LNCAP (cell line): ENCODE measurements around the gene FOXP1.

Experiments used
- TF ChIP-seq, protein P1 (sequence below): fragments of 450-650 bp; IDR thresholded peaks from 2 replicates; pipeline ENCODE4 v1.5.1; 2017; ENCODE audit warnings: mild to moderate bottlenecking

The FOXP1 gene

DNA sequence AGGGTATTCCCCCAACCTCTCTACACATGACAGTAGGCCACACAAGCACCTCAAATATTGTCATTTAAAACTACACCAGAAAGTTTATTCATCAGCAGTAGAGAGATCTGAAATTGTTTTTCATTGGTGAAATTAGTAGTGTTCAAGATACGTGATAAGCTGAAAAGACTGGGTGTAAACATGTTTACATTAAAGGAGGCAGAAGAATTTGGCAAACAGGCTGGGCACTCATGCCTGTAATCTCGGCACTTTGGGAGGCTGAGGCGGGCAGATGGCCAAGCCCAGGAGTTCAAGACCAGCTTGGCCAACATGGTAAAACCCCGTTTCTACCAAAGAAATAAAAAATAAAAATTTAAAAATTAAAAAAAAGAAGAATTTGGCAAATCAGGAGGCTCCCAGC, 255.6 kb downstream of the FOXP1 start:
- TF ChIP-seq, protein P1, sequence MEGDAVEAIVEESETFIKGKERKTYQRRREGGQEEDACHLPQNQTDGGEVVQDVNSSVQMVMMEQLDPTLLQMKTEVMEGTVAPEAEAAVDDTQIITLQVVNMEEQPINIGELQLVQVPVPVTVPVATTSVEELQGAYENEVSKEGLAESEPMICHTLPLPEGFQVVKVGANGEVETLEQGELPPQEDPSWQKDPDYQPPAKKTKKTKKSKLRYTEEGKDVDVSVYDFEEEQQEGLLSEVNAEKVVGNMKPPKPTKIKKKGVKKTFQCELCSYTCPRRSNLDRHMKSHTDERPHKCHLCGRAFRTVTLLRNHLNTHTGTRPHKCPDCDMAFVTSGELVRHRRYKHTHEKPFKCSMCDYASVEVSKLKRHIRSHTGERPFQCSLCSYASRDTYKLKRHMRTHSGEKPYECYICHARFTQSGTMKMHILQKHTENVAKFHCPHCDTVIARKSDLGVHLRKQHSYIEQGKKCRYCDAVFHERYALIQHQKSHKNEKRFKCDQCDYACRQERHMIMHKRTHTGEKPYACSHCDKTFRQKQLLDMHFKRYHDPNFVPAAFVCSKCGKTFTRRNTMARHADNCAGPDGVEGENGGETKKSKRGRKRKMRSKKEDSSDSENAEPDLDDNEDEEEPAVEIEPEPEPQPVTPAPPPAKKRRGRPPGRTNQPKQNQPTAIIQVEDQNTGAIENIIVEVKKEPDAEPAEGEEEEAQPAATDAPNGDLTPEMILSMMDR = no peak

DNA sequence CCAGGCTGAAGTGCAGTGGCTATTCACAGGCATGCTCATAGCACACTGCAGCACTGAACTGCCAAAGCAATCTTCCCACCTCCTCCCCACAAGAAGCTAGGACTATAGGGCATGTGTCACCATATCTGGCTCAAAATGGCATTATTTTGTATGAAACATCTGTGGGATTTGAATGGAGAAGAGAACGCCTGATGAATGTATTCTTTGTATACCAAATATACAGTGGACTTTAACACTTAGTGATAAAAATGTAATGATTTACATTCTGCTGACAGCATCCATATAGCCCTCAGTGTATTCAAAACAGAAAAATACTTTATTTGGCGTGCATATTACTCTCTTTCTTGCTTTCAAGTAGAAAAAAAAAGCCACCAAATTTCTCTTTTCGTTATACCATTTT, 257.8 kb downstream of the FOXP1 start:
- TF ChIP-seq, protein P1 = no peak

DNA sequence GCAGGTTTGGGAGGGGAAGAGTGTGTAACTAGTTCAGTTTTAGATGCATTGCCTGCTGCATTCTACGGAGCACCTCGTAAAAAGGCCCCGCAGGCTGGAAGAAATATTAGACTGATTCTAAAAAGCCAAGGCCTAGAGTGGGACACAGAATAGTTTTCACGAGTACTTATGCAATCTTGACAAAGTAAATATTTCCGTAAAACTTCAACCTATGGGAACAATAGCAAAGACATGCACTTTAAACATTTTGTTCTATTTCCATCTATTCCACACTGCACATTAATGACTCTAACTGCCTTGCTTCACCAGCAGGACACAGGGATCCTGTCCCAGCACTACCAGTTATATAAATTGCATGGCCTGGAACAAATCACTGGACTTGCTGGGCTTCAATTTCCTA, 260.0 kb downstream of the FOXP1 start:
- TF ChIP-seq, protein P1 = no peak

DNA sequence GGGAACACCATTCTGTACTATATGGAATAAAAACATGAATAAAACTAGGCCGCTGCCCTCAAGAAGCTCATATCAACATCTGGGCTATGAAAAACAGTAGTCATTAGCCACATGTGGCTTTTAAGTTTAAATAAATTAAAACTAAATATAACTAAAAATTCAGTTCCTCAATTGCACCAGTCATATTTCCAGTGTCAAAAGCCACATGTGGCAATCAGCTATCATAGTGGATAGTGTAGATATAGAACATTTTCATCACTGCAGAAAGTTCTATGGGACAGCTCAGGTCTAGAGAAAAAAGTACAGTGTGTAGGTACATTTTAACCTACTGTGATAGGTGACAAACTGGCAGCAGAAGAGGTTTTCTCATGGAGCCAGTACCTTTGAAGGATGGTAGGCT, 261.4 kb downstream of the FOXP1 start:
- TF ChIP-seq, protein P1 = no peak

DNA sequence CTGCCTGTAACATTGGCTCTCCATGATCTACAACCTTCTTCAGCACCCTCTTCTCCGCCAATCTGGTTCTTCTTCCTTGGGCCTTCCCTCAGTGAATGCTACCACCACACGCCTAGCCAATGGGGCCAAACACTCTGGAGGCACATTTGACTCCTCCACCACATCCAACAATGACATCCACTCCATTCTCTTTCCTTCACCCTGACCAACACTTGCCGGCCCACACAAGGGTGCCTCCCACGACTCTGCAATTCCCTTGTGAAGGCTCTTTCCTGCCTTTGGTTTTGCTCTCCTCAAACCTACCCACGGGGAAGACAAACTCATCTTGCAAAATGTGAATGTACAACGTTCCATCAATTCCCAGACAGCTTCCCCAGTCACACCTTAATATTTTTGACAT, 263.8 kb downstream of the FOXP1 start:
- TF ChIP-seq, protein P1 = no peak

DNA sequence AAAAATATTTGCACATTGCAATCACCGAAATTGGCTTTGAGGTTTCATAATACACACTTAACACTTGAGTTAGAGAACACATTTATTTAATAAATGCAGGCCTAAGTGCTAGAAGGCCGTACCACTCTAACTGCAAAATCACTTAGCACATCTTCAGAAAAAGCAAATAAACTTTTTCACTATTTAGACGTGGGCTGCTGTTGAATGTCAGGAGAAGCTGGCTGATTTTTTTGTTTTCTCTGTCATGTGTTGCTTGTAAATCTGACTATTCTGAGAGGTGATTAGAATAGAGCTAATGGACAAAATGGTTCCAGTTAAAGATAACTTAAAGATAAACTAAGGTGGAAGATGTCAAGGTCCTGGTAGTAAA, 265.1 kb downstream of the FOXP1 start:
- TF ChIP-seq, protein P1 = no peak

DNA sequence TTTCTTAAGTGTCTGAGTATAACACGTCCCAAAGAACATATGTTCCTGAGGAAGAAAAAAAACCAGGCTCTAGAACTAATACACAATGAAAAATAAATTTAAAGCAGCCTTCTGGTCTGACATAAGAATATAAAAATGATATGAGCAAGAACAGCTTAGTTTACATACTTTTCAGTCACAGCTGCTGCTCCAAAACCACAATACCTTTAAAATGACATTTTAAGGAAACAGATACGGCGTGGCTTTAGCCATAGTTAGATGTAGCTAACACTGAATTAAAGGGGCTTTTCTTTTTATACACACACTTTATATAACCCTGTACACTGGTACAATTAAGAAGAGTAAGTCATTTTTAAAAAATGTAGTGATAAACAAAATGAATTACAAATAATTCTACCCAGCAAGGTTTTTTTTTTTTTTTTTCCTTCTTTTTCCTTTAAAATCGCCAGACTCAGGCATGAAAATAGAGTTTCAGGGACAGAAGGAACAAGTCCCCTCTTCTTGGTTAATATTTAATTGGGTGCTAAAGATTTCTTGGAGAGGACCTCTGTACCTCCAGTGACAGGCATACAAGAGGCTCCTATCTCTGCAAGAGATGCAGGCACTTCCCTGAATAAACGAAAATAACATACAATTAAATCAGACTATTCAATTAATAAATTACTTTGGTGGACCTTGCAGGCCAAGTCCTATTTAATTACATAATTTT, 265.6 kb downstream of the FOXP1 start:
- TF ChIP-seq, protein P1 = no peak

DNA sequence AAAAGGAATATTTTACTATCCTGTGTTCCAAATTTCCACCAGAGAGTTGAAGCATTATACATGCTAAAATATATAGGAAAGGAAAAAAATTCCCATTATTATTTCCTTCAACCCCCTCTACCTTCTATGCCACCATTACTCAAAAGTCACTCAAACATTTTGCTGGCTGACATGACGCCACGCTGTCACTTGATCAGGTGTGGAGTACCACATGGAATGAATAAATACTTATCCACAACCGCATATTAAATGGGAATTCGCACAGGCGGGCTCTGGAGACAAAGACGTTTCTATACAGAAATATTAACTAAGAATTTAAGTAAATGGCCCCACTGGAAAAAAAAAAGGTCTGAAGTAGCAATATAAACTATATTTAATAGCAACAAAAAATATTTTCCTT, 266.4 kb downstream of the FOXP1 start:
- TF ChIP-seq, protein P1 = no peak
